ENCODE data around the gene GPR146. TPM values are rescaled to one million over a fixed set of nuclear protein-coding genes. Genes with fewer than 3 reads are reported as not detected.

Gene GPR146
- total and polyA plus RNA-seq, 2 experiments from 2014 or later, result 2.6 to 5.2 TPM

DNA sequence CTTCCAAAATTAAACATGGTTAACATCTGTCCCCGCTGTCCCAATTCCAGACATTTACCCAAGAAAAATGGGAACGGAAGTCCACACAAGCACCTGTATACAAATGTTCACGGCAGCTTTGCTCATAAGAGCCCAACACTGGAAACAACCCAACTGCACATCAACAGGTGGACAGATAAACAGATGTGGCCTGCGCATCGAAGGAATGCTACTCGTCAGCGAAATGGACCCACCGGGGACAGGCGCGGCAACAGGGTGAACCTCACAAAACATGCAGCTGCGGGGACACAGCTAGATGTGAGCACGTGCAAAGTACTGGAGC is 20.9 kb downstream of the GPR146 start:
- no peak overlapping the region for H2AFZ ChIP-seq
- no peaks in the 10 kb centered on the region for H3K9me3 ChIP-seq (ENCODE audit: low read depth)
- no peaks in the 10 kb centered on the region for H3K27me3 ChIP-seq
- no peaks in the 10 kb centered on the region for H3K9me2 ChIP-seq (replicated peaks; ENCODE audit: insufficient read depth)
- peaks cover 17% of the 10 kb centered on the region for H3K4me1 ChIP-seq (ENCODE audit: insufficient read depth)
- H3K27ac ChIP-seq, result no peak overlapping the region
- TF ChIP-seq, protein P1, sequence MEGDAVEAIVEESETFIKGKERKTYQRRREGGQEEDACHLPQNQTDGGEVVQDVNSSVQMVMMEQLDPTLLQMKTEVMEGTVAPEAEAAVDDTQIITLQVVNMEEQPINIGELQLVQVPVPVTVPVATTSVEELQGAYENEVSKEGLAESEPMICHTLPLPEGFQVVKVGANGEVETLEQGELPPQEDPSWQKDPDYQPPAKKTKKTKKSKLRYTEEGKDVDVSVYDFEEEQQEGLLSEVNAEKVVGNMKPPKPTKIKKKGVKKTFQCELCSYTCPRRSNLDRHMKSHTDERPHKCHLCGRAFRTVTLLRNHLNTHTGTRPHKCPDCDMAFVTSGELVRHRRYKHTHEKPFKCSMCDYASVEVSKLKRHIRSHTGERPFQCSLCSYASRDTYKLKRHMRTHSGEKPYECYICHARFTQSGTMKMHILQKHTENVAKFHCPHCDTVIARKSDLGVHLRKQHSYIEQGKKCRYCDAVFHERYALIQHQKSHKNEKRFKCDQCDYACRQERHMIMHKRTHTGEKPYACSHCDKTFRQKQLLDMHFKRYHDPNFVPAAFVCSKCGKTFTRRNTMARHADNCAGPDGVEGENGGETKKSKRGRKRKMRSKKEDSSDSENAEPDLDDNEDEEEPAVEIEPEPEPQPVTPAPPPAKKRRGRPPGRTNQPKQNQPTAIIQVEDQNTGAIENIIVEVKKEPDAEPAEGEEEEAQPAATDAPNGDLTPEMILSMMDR (IDR thresholded peaks at IDR 0.05; ENCODE audit: poor library complexity), result no peak
- no peak for TF ChIP-seq EZH2 (IDR thresholded peaks at IDR 0.05; ENCODE audit: borderline replicate concordance)
- no peak for TF ChIP-seq EZH2phosphoT487 (IDR thresholded peaks at IDR 0.05; ENCODE audit: low read depth, severe bottlenecking, unreplicated experiment)
- no peaks in the 10 kb centered on the region for H3K79me2 ChIP-seq
- no peak overlapping the region for H3K4me3 ChIP-seq
- 86% methylated on average over 12 of the region's 12 CpGs for WGBS (ENCODE audit: low lambda C conversion rate, missing lambda C conversion rate)
- no peaks in the 10 kb centered on the region for H3K36me3 ChIP-seq (replicated peaks; ENCODE audit: insufficient read depth, low read depth)
- DNase-seq (ENCODE audit: low spot score), result no peak
- H3K4me2 ChIP-seq, result peak overlapping the region; percentile 72
- no peaks in the 10 kb centered on the region for H4K20me1 ChIP-seq (ENCODE audit: insufficient read depth, poor library complexity, severe bottlenecking)

DNA sequence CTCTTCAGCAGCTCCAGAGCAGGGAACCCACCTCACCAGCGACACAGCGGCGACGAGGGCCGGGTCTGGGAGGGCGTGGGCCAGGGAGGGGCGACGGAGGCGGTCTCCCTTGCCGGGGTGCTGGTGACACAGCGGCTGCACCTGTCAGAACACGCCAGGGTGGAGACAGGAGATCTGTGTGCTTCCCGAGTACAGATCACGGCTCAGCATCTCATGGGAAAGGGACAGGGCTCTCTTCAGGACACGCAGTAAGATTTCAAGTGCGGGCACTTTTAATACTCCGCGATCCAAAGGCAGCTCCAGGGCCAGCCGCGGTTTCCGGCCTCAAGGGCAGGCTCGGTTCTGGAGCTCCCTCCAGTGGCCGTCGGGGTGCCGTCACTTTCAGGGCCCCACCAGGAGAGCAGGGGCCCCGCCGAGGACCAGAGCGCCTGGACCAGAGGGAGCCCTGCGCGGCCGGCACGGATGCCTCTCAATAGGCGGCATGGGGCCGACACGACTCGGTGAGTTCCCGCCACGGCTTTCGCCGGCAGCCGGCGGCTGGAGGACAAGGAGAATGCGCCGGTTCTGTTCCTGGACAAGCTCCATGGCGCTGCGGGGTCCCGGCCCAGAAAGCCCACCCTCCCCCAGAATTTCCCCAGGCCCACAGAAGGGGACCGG is 21.4 kb downstream of the GPR146 start:
- Histone ChIP-seq H3K27ac (no peak overlapping the region), H3K27me3 (no peaks in the 10 kb centered on the region), H3K4me2 (peak overlapping the region; percentile 72), H3K4me3 (no peak overlapping the region), H3K9me2 (replicated peaks; ENCODE audit: insufficient read depth) (no peaks in the 10 kb centered on the region), H3K79me2 (no peaks in the 10 kb centered on the region), H3K36me3 (replicated peaks; ENCODE audit: insufficient read depth, low read depth) (no peaks in the 10 kb centered on the region), H4K20me1 (ENCODE audit: insufficient read depth, poor library complexity, severe bottlenecking) (no peaks in the 10 kb centered on the region), H3K9me3 (ENCODE audit: low read depth) (no peaks in the 10 kb centered on the region), H3K4me1 (ENCODE audit: insufficient read depth) (peaks cover 12% of the 10 kb centered on the region), H2AFZ (no peak overlapping the region)
- TF ChIP-seq EZH2phosphoT487 (IDR thresholded peaks at IDR 0.05; ENCODE audit: low read depth, severe bottlenecking, unreplicated experiment) (no peak), EZH2 (IDR thresholded peaks at IDR 0.05; ENCODE audit: borderline replicate concordance) (no peak)
- TF ChIP-seq, protein P1 (IDR thresholded peaks at IDR 0.05; ENCODE audit: poor library complexity), result peak; percentile 93
- WGBS (ENCODE audit: low lambda C conversion rate, missing lambda C conversion rate), result 20% methylated on average over 28 of the region's 48 CpGs
- DNase-seq (ENCODE audit: low spot score), result peak; percentile 89

DNA sequence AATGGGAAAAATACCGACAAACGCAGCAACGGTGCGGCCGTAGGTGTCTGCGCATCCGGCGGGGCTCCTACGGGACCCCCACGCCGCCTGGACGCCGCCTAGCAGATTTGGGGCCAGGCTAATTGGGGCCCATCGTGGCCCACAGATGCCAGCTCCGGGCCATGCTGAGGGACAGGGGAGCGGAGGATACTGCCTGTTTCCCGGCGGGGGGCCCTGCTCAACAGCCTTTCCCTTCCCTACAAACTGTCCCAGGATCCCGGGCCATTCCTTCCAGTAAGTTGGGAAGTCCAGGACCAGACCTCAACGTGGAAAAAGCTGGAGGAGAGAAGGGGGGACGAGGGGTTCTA is 21.9 kb downstream of the GPR146 start:
- Histone ChIP-seq H3K36me3 (replicated peaks; ENCODE audit: insufficient read depth, low read depth) (no peaks in the 10 kb centered on the region), H3K9me3 (ENCODE audit: low read depth) (no peaks in the 10 kb centered on the region), H3K79me2 (no peaks in the 10 kb centered on the region), H4K20me1 (ENCODE audit: insufficient read depth, poor library complexity, severe bottlenecking) (no peaks in the 10 kb centered on the region), H3K4me2 (peak overlapping the region; percentile 72), H3K9me2 (replicated peaks; ENCODE audit: insufficient read depth) (no peaks in the 10 kb centered on the region), H3K4me3 (no peak overlapping the region), H3K27me3 (no peaks in the 10 kb centered on the region), H3K4me1 (ENCODE audit: insufficient read depth) (peaks cover 10% of the 10 kb centered on the region), H3K27ac (no peak overlapping the region), H2AFZ (no peak overlapping the region)
- DNase-seq (ENCODE audit: low spot score), result no peak
- no peak for TF ChIP-seq EZH2phosphoT487 (IDR thresholded peaks at IDR 0.05; ENCODE audit: low read depth, severe bottlenecking, unreplicated experiment)
- TF ChIP-seq, protein P1 (IDR thresholded peaks at IDR 0.05; ENCODE audit: poor library complexity), result no peak
- TF ChIP-seq EZH2 (IDR thresholded peaks at IDR 0.05; ENCODE audit: borderline replicate concordance), result no peak
- 90% methylated on average over 8 of the region's 21 CpGs for WGBS (ENCODE audit: low lambda C conversion rate, missing lambda C conversion rate)
